ENCODE measurements around the gene KRTAP12-2.

DNA sequence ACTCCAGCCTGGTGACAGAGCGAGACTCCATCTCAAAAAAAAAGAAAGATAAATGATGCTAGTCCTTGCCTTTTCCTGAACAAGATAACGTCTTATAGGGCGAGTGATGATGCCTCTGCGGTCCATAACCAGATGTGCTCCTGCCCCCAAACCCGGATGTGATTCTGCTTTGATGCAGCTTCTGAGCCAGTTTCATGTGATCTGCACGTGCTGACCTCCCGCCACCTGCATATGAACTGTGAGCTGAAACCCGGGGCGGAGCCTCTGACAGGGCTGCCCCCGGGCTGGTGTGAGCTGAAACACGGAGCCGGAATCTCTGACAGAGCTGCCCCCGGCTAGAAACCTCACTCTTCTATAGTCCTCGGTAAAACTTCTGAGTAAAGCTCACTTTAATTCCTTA lies 13.6 kb downstream of the KRTAP12-2 start:
- TF ChIP-seq CTCF (IDR thresholded peaks at IDR 0.05): no peak
- TF ChIP-seq POLR2A (IDR thresholded peaks at IDR 0.05; ENCODE audit: low read depth): no peak
- TF ChIP-seq POLR2AphosphoS5 (IDR thresholded peaks at IDR 0.05): no peak
